NCI-H1694 treated with DMSO at 0.1 percent for 48 hours (cell line): Measurements from ENCODE around the gene GAS5.
"Not testable (repeated sequence)": the region's sequence is repeated elsewhere in the genome, so short reads cannot be mapped to it uniquely, and the experiment has no call there.

Experiments used
- DNase-seq: peaks from one replicate; lab custom pipeline; 2025; lab: John Stamatoyannopoulos, UW

GAS5 gene

GRCh38 chr1:173867753-173868265, at the start of gene GAS5:
GAS5 (minus strand) TSS chr1:173867989.
- DNase-seq: peak; percentile 97

- DNase-seq: no peak
These were observed 49.4 kb upstream of the GAS5 start, which contains the start of gene SERPINC1 for GRCh38 chr1:173917149-173917548. SERPINC1 (minus strand) TSS chr1:173917327; CDS start chr1:173917259, 68 bp downstream.

GRCh38 chr1:173916667-173917066, 48.9 kb upstream of the GAS5 start:
- no peak for DNase-seq

DNA sequence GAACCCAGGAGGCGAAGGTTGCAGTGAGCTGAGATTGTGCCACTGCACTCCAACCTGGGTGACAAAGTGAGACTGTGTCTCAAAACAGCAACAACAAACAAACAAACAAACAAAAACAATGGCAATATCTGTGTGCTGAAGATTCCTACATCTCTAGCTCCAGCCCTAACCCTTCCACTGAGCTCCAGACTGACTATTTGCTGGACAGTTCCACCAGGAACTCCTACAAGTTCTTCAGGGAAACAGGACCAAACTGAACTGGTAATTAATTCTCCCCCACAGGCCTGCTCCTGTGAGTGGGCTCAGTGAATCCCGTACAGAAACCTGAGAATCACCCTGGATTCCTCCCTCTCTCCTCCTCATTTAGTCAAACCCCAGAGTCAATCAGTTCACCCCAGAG, 47.8 kb upstream of the GAS5 start:
- DNase-seq: no peak

DNA sequence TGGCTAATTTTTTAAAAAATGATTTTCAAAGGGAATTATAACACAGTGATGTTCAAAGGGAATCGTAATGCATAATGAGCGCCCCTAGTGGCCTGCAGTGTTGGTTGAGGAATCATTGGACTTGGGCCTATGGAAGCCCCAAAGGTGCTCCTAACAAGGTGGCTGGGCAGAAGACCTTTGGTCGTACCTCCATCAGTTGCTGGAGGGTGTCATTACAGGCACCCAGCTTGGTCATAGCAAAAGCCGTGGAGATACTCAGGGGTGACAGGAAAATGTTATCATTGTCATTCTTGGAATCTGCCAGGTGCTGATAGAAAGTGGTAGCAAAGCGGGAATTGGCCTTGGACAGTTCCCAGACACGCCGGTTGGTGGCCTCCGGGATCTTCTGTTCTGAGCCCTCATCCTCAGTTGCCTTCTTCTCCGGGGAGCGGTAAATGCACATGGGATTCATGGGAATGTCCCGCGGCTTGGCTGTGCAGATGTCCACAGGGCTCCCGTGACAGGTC, 46.6 kb upstream of the GAS5 start:
- DNase-seq: peak; percentile 25

GRCh38 chr1:173913111-173913510, 45.3 kb upstream of the GAS5 start:
- DNase-seq: no peak

DNA sequence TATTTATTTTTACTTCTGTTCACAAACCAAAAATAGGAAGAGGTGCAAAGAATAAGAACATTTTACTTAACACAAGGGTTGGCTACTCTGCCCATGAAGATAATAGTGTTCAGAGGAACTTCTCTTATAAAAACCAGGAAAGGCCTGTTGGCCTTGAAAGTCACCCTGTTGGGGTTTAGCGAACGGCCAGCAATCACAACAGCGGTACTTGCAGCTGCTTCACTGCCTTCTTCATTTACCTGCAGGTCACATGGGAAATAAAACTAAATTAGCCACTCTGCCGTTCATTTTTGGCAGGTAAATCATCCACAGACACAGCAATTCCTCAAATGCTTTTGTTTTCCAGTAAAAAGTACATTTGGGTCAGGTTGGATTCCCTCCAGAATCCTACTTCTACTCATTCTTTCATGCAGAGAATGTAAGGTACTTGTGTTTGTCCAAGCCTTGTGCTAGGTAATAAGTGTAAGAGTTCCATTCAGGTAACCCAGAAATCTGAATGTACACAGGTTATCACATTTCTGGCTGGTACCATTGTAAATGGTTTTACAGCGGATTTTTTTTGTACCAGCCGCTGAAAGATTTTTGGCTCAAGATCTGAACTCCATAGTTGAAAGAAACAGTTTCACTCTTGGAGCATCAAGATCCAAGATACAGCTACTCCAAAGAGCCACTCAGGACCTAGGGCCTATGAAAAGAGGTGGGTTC, 36.2 kb upstream of the GAS5 start:
- no peak for DNase-seq

DNA sequence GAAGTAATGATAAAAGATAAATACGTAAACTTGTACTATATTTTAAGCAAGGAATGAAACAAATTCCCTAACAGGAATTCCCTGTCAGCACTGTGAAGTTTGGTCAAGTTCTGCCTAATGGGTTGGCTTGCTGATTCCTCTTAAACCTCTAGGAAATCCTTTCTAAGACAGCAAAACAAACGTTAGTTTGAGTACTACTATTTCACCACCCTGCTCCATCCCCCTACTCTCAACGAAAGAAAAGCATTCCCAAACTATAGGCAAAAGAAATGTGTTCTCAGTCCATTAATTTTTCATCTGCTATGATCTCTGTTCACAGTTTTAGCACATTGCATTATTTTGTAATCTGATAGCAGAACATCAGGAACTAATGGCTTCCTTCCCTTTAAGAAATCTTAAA, 33.2 kb upstream of the GAS5 start:
- no peak for DNase-seq

DNA sequence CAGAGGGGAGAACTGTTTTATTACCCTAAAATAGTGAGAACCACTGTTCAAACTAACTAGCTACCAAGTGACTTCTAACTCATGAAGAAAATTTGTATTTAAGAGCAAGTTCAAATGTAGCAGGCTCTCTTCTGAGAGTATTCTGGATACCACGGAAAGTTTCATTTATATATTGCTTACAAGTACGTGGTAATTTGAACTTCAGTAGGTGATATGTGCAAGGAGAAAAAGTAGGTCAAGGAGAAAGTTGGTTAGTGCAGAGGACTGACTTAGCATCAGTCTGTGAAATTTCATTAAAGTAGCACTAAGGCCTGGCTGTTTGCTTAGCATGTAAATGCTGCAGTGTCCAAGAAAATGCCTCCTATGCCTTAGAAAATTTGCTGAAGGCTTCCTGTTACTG, 32.6 kb upstream of the GAS5 start:
- DNase-seq: no peak

DNA sequence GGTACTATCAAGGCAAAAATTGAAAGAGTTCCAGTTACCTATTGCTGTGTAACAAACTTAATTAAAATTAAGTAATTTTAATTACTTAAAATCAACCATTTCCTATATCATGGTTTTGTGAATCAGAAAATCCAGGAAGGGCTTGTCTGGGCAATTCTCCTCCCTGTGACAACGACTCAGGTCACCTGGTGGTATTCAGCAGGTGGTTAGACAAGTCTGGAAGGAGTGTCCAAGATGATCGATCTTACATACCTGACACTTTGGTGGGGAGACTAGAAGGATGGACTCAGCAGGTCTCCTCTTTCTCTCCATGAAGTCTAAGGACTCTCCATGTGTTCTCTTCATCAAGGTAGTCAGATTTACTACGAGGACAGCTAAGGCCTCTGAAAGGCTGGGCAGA, 26.4 kb upstream of the GAS5 start:
- no peak for DNase-seq

DNA sequence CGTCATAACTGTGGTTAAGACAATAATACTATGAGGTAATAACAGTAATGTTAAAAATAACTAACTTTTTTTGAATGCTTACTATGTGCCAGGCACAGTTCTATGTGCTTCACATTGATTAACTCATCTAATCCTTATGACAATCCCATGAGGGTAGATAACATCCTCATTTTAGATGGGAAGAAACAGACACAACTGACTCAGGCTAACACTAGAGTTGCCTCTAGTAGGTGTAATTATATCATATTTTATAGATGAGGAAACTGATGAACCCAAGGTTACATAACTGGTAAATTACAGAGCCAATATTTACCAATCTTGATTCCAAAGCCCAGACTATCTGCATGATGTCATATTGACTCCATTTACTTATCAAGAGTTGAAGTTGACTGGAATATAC, 25.8 kb upstream of the GAS5 start:
- DNase-seq: no peak

DNA sequence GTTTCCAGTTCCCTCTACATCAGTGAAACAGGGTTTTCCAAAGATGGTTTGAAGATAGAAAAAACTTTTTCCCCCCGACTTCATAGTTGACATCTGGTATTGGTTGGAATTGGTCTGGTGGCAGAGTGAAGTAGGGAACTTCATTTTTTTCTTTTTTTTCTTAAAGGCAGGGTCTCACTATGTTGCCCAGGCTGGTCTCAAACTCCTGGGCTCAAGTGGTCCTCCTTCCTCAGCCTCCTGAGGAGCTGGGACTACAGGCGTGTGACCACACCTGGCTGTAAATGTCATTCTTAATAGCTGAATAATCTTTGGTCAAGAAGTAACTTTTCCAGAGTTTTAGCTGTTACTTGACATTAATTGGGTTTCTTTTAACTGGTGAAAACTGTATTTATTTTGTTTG, 22.1 kb upstream of the GAS5 start:
- no peak for DNase-seq

- DNase-seq: no peak
These were observed 21.0 kb upstream of the GAS5 start for GRCh38 chr1:173888749-173889148.

- no peak for DNase-seq
These were observed 19.8 kb upstream of the GAS5 start for GRCh38 chr1:173887627-173888026.

DNA sequence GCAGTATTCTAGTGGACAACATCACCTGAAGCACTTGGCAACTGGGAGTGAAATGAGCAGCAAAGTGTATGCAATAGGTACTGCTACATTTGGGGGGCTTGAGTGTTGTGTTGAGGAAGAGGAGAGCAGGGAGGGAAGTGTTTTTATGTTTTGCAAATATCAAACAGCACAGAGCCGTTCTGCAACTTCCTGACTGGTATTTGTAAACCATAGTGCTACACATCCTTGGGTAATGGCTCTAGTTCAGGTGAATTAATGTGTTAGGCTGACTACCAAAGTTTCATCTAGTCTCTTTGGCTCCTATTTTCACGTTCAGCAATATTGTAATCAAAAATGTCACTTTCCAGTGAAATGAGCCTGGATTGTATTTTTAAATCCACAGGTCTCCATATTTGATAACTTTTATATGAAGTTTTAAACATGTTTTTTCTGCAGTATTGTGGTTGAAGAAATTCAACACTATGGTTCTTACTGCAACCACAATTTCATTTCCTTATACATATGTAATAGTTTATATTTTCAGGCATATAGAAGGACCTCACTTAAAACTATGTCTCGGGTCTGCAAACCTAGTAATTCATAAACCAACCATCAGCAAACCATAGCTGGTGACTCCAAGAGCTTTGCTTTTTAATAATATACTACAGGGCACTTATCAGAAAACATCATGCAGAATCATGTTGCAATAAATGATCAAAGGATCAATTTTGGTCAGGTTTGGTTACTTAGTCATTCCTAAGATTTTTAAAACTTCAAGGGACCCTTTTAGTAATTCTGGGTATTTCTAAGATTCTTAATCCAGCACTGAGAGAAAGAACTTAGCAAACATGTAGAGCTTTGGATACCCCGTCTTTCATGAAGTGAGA, 19.2 kb upstream of the GAS5 start:
- no peak for DNase-seq

GRCh38 chr1:173884701-173885100, 16.9 kb upstream of the GAS5 start:
- no peak for DNase-seq

GRCh38 chr1:173881117-173881516, 13.3 kb upstream of the GAS5 start:
- DNase-seq: not testable (repeated sequence)

DNA sequence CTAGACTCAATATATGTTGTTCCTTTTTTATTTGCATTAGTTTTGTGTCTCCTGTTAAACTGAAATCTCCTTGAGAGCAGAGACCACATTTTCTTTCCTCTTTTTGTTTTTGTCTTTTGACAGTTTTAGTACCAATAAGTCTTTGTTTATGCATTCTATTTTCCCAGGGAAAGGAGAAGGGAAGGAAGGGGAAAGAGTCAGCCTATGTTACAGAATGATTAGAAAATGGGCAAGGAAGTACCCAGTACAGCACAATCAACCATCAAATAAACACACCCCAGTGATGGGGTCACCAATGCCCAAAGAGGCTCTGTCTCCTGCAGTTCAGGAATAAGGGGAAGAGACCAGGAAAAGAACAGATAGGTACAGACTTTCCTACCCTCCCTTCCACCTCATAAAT, 10.5 kb upstream of the GAS5 start:
- DNase-seq: no peak

DNA sequence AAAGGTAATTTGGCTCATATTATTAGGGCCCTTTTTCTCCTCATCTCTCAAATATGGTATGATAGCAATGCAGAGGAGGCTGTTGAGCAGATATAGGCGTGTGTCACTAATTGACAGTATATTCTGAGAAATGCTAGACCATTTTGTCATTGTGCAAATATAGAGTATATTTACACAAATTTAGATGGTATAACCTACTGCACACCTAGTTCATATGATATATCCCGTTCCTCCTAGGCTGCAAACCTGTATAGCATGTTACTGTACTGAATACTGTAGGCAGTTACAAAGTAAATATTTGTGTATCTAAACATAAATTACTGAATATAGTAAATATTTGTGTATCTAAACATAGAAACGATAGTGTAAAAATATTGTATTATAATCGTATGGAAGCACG, 8.9 kb upstream of the GAS5 start:
- no peak for DNase-seq

GRCh38 chr1:173871500-173871899, 3.7 kb upstream of the GAS5 start:
- DNase-seq: no peak

GRCh38 chr1:173871091-173871490, 3.3 kb upstream of the GAS5 start:
- DNase-seq: no peak

GRCh38 chr1:173870252-173871075, 2.7 kb upstream of the GAS5 start:
- DNase-seq: no peak
